Panc1 (cell line): ENCODE data around the gene PHC3. TPM values are rescaled to one million over a fixed set of nuclear protein-coding genes. Genes with fewer than 3 reads are reported as not detected.

Experiments used
- ATAC-seq: fragments of 200-7000 bp; cut with Tn5 transposase; 2 replicates; pipeline ENCODE4 v1.9.1; 2020; ENCODE audit warnings: mild to moderate bottlenecking, moderate library complexity
- BruUV-seq: library from RNA; stranded (reverse); fragments of 400-500 nt; replicated peaks from 2 replicates; lab custom pipeline; 2021; lab: Mats Ljungman, UMichigan
- CTCF ChIA-PET: fragments of 300-600 bp; sonication (Branson Sonifier 250); formaldehyde crosslinking; loops from one replicate; lab custom pipeline; 2022; ENCODE audit warnings: antibody characterized with exemption; lab: Charles Lee
- POLR2A ChIA-PET: fragments of 300-600 bp; sonication (Branson Sonifier 250); formaldehyde crosslinking; loops from one replicate; lab custom pipeline; 2022; ENCODE audit warnings: antibody characterized with exemption; lab: Charles Lee
- DNase-seq: peaks from one replicate; pipeline ENCODE4 v3.0.0-alpha.2; 2010; ENCODE audit warnings: low read depth, low spot score
- H3K27ac ChIP-seq: 2 replicates; pipeline ENCODE4 v1.5.1; 2011; ENCODE audit warnings: mild to moderate bottlenecking, low read length, inconsistent platforms
- H3K27me3 ChIP-seq: fragments of 200-500 bp; sonication (Bioruptor generic); 2 replicates; pipeline ENCODE4 v1.6.0; 2014; ENCODE audit warnings: low read length, inconsistent platforms; ENCODE audit not compliant: control insufficient read depth, insufficient read depth
- H3K36me3 ChIP-seq: fragments of 200-500 bp; sonication (Bioruptor generic); 2 replicates; pipeline ENCODE4 v1.5.1; 2014; ENCODE audit warnings: inconsistent platforms, mild to moderate bottlenecking, low read length, moderate library complexity; ENCODE audit not compliant: control insufficient read depth, insufficient read depth
- H3K4me1 ChIP-seq: 2 replicates; pipeline ENCODE4 v1.5.1; 2011; ENCODE audit warnings: inconsistent platforms, mild to moderate bottlenecking, low read length, moderate library complexity; ENCODE audit not compliant: control insufficient read depth, insufficient read depth
- H3K4me3 ChIP-seq, 2 experiments: 2 replicates each; pipeline ENCODE4 v1.5.1; 2011 to 2012; ENCODE audit warnings: low read depth in 2 of 2, low read length in 2 of 2, mild to moderate bottlenecking in 2 of 2, inconsistent platforms in 1 of 2, moderate library complexity in 1 of 2
- H3K9me3 ChIP-seq: fragments of 200-500 bp; sonication (Bioruptor generic); 2 replicates; pipeline ENCODE4 v1.5.1; 2014; ENCODE audit warnings: low read depth, mild to moderate bottlenecking, inconsistent platforms, low read length, moderate library complexity; ENCODE audit not compliant: control insufficient read depth, insufficient read depth
- CTCF ChIP-seq: fragments of 450-650 bp; IDR thresholded peaks from 2 replicates; pipeline ENCODE4 v1.5.1; 2017; ENCODE audit warnings: mild to moderate bottlenecking
- POLR2AphosphoS5 ChIP-seq: IDR thresholded peaks from 2 replicates; pipeline ENCODE4 v1.6.1; 2012; ENCODE audit warnings: mild to moderate bottlenecking, low read depth, low read length, moderate library complexity
- SIN3A ChIP-seq: IDR thresholded peaks from 2 replicates; pipeline ENCODE4 v1.6.1; 2012; ENCODE audit warnings: low read depth, mild to moderate bottlenecking, low read length, moderate library complexity, borderline replicate concordance; ENCODE audit not compliant: insufficient read depth
- TCF7L2 ChIP-seq: IDR thresholded peaks from 2 replicates; pipeline ENCODE4 v1.6.1; 2011; ENCODE audit warnings: mild to moderate bottlenecking, low read depth, low read length, inconsistent platforms
- in situ Hi-C: cut with HindIII; loops from 2 replicates; pipeline ENCODE4 v1.10.0; 2016; ENCODE audit warnings: low sequenced_read_pairs, low pct_unique_long_range_greater_than_20kb
- intact Hi-C: fragments of 100-400 bp; cut with micrococcal nuclease; formaldehyde crosslinking; loops from one replicate; pipeline ENCODE4 v1.10.0; 2022; ENCODE audit not compliant: unreplicated experiment
- total RNA-seq: library from RNA; stranded (reverse); gene quantifications from one replicate; pipeline ENCODE4 v1.2.1, GENCODE V29; 2021; ENCODE audit not compliant: unreplicated experiment
- TF ChIP-seq, protein P1 (sequence below), 2 experiments: IDR thresholded peaks; 2 replicates each; pipeline ENCODE4 v1.6.1; 2011 to 2012; ENCODE audit warnings: low read depth in 2 of 2, control low read depth in 1 of 2, low read length in 1 of 2, mild to moderate bottlenecking in 1 of 2, moderate library complexity in 1 of 2; ENCODE audit not compliant: insufficient read depth in 1 of 2

PHC3 gene
- total RNA-seq, 1 experiment from 2014 or later: 53.8 TPM

- no peak for ATAC-seq
- TF ChIP-seq CTCF (no peak), SIN3A (no peak), POLR2AphosphoS5 (no peak), TCF7L2 (no peak)
- TF ChIP-seq, protein P1, sequence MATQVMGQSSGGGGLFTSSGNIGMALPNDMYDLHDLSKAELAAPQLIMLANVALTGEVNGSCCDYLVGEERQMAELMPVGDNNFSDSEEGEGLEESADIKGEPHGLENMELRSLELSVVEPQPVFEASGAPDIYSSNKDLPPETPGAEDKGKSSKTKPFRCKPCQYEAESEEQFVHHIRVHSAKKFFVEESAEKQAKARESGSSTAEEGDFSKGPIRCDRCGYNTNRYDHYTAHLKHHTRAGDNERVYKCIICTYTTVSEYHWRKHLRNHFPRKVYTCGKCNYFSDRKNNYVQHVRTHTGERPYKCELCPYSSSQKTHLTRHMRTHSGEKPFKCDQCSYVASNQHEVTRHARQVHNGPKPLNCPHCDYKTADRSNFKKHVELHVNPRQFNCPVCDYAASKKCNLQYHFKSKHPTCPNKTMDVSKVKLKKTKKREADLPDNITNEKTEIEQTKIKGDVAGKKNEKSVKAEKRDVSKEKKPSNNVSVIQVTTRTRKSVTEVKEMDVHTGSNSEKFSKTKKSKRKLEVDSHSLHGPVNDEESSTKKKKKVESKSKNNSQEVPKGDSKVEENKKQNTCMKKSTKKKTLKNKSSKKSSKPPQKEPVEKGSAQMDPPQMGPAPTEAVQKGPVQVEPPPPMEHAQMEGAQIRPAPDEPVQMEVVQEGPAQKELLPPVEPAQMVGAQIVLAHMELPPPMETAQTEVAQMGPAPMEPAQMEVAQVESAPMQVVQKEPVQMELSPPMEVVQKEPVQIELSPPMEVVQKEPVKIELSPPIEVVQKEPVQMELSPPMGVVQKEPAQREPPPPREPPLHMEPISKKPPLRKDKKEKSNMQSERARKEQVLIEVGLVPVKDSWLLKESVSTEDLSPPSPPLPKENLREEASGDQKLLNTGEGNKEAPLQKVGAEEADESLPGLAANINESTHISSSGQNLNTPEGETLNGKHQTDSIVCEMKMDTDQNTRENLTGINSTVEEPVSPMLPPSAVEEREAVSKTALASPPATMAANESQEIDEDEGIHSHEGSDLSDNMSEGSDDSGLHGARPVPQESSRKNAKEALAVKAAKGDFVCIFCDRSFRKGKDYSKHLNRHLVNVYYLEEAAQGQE (IDR thresholded peaks at IDR 0.05; ENCODE audit: insufficient read depth in 1 of 2, low read depth in 2 of 2, low read length in 1 of 2): no peak
- Histone ChIP-seq H3K4me3 (no peak overlapping the region), H3K27ac (no peak overlapping the region), H3K9me3 (no peaks in the 10 kb centered on the region), H3K4me1 (no peaks in the 10 kb centered on the region), H3K27me3 (no peaks in the 10 kb centered on the region), H3K36me3 (no peaks in the 10 kb centered on the region)
- no TSS peak for BruUV-seq
- in situ Hi-C loops (no loop called here), intact Hi-C loops (no loop called here)
- ChIA-PET POLR2A (no interaction called here), CTCF (no interaction called here)
- no peak for DNase-seq
These were observed 104.8 kb downstream of the PHC3 start for GRCh38 chr3:170076715-170077238.

- DNase-seq: no peak
- ATAC-seq: no peak
- Histone ChIP-seq H3K27ac (no peak overlapping the region), H3K36me3 (no peaks in the 10 kb centered on the region), H3K4me3 (no peak overlapping the region), H3K27me3 (no peaks in the 10 kb centered on the region), H3K9me3 (no peaks in the 10 kb centered on the region), H3K4me1 (no peaks in the 10 kb centered on the region)
- no peak for TF ChIP-seq SIN3A
- TF ChIP-seq, protein P1 (IDR thresholded peaks at IDR 0.05; ENCODE audit: insufficient read depth in 1 of 2, low read depth in 2 of 2, low read length in 1 of 2): no peak
- TF ChIP-seq TCF7L2: no peak
- no peak for TF ChIP-seq CTCF
- TF ChIP-seq POLR2AphosphoS5: no peak
- BruUV-seq: no TSS peak
- in situ Hi-C loops: no loop called here
- CTCF ChIA-PET: no interaction called here
- POLR2A ChIA-PET: no interaction called here
- intact Hi-C loops: no loop called here
These were observed 106.0 kb downstream of the PHC3 start for GRCh38 chr3:170075441-170076091.
